Stomach (tissue), 4 donors: Measurements from ENCODE around the gene PDE4D.

Experiments
- EP300 ChIP-seq: sonication (generic); formaldehyde crosslinking; IDR thresholded peaks from one replicate; pipeline ENCODE4 v1.6.1; 2017; ENCODE audit warnings: antibody characterized with exemption
- POLR2AphosphoS5 ChIP-seq, 3 donors: sonication (generic); formaldehyde crosslinking; IDR thresholded peaks; one replicate each; pipeline ENCODE4 v1.6.1; 2016; ENCODE audit warnings: antibody characterized with exemption in 3 of 3
- TF ChIP-seq, protein P1 (sequence below), 7 experiments: fragments of 450-650 bp in 4 of 7; fragments of 200-600 bp in 3 of 7; sonication (generic) in 3 of 7; IDR thresholded peaks; one replicate each; pipeline ENCODE4 v1.5.1; 2016 to 2019; ENCODE audit warnings: antibody characterized with exemption in 7 of 7, control low read depth in 2 of 7, mild to moderate bottlenecking in 1 of 7

- TF ChIP-seq, protein P1, sequence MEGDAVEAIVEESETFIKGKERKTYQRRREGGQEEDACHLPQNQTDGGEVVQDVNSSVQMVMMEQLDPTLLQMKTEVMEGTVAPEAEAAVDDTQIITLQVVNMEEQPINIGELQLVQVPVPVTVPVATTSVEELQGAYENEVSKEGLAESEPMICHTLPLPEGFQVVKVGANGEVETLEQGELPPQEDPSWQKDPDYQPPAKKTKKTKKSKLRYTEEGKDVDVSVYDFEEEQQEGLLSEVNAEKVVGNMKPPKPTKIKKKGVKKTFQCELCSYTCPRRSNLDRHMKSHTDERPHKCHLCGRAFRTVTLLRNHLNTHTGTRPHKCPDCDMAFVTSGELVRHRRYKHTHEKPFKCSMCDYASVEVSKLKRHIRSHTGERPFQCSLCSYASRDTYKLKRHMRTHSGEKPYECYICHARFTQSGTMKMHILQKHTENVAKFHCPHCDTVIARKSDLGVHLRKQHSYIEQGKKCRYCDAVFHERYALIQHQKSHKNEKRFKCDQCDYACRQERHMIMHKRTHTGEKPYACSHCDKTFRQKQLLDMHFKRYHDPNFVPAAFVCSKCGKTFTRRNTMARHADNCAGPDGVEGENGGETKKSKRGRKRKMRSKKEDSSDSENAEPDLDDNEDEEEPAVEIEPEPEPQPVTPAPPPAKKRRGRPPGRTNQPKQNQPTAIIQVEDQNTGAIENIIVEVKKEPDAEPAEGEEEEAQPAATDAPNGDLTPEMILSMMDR (IDR thresholded peaks at IDR 0.05), result no peak
- TF ChIP-seq POLR2AphosphoS5 (IDR thresholded peaks at IDR 0.05) (no peak), EP300 (no peak)
Observed at GRCh38 chr5:59777028-59777427, 116.5 kb downstream of the PDE4D start.
